Left lung (tissue), 10 donors: Measurements from ENCODE around the gene DECR2. TPM values are rescaled to one million over a fixed set of nuclear protein-coding genes. Genes with fewer than 3 reads are reported as not detected.
A peak's percentile ranks its signal among the peaks of the same experiment; 100 is the strongest.
"Not testable (repeated sequence)": the region's sequence is repeated elsewhere in the genome, so short reads cannot be mapped to it uniquely, and the experiment has no call there.

Source experiments
- ATAC-seq: fragments of 200-7000 bp; cut with Tn5 transposase; one replicate; pipeline ENCODE4 v1.9.1; 2020; ENCODE audit warnings: moderate library complexity
- DNase-seq, 4 donors: peaks; one replicate each; pipeline ENCODE4 v3.0.0-alpha.2; 2013 to 2020
- H3K27ac ChIP-seq, 2 donors: fragments of 200-600 bp; sonication (generic) in 1 of 2; one replicate each; pipeline versions ENCODE4 v1.5.0 to v1.8.0; 2020 to 2021
- H3K27me3 ChIP-seq, 2 donors: fragments of 200-600 bp; sonication (generic) in 1 of 2; one replicate each; pipeline versions ENCODE4 v1.5.0 to v1.8.0; 2020 to 2021
- H3K36me3 ChIP-seq, 2 donors: fragments of 200-600 bp; sonication (generic) in 1 of 2; one replicate each; pipeline versions ENCODE4 v1.5.0 to v1.8.0; 2020 to 2021
- H3K4me1 ChIP-seq, 2 donors: fragments of 200-600 bp; one replicate each; pipeline ENCODE4 v1.8.0; 2021
- H3K4me3 ChIP-seq, 2 donors: fragments of 200-600 bp; sonication (generic) in 1 of 2; one replicate each; pipeline versions ENCODE4 v1.5.0 to v1.8.0; 2020 to 2021; ENCODE audit warnings: mild to moderate bottlenecking in 1 of 2
- H3K9me3 ChIP-seq, 2 donors: fragments of 200-600 bp; sonication (generic) in 1 of 2; one replicate each; pipeline versions ENCODE4 v1.5.0 to v1.8.0; 2020 to 2021
- CTCF ChIP-seq, 2 donors: fragments of 200-600 bp; sonication (generic) in 1 of 2; IDR thresholded peaks; one replicate each; pipeline versions ENCODE4 v1.5.0 to v1.8.0; 2021; ENCODE audit warnings: antibody characterized with exemption in 2 of 2
- intact Hi-C, 2 donors: fragments of 100-400 bp; cut with DNase I; formaldehyde crosslinking; loops; one replicate each; pipeline versions ENCODE4 v1.11.2 to v1.14.2; 2022
- polyA plus RNA-seq, 6 donors: library from polyadenylated mRNA; unstranded; fragments of 120-200 nt; gene quantifications; one replicate each; pipeline ENCODE4 v1.2.1, GENCODE V29; 2013; ENCODE audit not compliant: insufficient read length in 6 of 6
- total RNA-seq, 2 donors: library from RNA; stranded (reverse); fragmentation: NEBNext Ultra II Directional; extraction: Animal tissue kit (Norgen Biotek cat#: 25700); gene quantifications; one replicate each; pipeline ENCODE4 v1.2.1, GENCODE V29; 2021
- donor health status: DM: no; HTN: yes; CAD: no.
- donor health status: DM: no; HTN: no; CAD: no.

DECR2 gene
- total and polyA plus RNA-seq, 8 donors: 10.3 to 25.1 (median 16.7) TPM

GRCh38 chr16:376817-377418 is 24.8 kb upstream of the DECR2 start:
- Histone ChIP-seq H3K27me3 (no peaks in the 10 kb centered on the region), H3K27ac (no peak overlapping the region), H3K9me3 (no peaks in the 10 kb centered on the region), H3K4me3 (no peak overlapping the region), H3K4me1 (peaks cover 18 to 25% of the 10 kb centered on the region in 2 donors), H3K36me3 (peaks cover 0 to 59% of the 10 kb centered on the region in 2 donors)
- DNase-seq (peak in 1 of 4 donors; percentile 65), ATAC-seq (no peak)
- no peak for TF ChIP-seq CTCF (IDR thresholded peaks at IDR 0.05)
- intact Hi-C loops: no loop called here

- Histone ChIP-seq H3K27me3 (no peaks in the 10 kb centered on the region), H3K9me3 (no peaks in the 10 kb centered on the region), H3K4me1 (peaks cover 18 to 25% of the 10 kb centered on the region in 2 donors), H3K27ac (no peak overlapping the region), H3K36me3 (peaks cover 0 to 54% of the 10 kb centered on the region in 2 donors), H3K4me3 (no peak overlapping the region)
- no peak for ATAC-seq
- TF ChIP-seq CTCF (IDR thresholded peaks at IDR 0.05): no peak
- intact Hi-C loops: no loop called here
- peak in 1 of 4 donors; percentile 82 for DNase-seq
These were observed 24.2 kb upstream of the DECR2 start for GRCh38 chr16:377419-377951.

GRCh38 chr16:378113-378820 is 23.4 kb upstream of the DECR2 start:
- H3K27me3 ChIP-seq, H3K4me3 ChIP-seq, DNase-seq, H3K9me3 ChIP-seq, intact Hi-C loops, ATAC-seq, H3K27ac ChIP-seq: not testable (repeated sequence)
- Histone ChIP-seq H3K4me1 (peaks cover 18 to 32% of the 10 kb centered on the region in 2 donors), H3K36me3 (peaks cover 0 to 46% of the 10 kb centered on the region in 2 donors)

- H3K9me3 ChIP-seq: no peaks in the 10 kb centered on the region
- no peaks in the 10 kb centered on the region for H3K27me3 ChIP-seq
- H3K4me1 ChIP-seq: peaks cover 18 to 37% of the 10 kb centered on the region in 2 donors
- no peak overlapping the region for H3K27ac ChIP-seq
- intact Hi-C loops: no loop called here
- DNase-seq: no peak
- TF ChIP-seq CTCF (IDR thresholded peaks at IDR 0.05): no peak
- H3K36me3 ChIP-seq: peaks cover 0 to 40% of the 10 kb centered on the region in 2 donors
- ATAC-seq: no peak
- no peak overlapping the region for H3K4me3 ChIP-seq
These were observed 22.9 kb upstream of the DECR2 start for GRCh38 chr16:378821-379182.

GRCh38 chr16:379183-379960 is 22.3 kb upstream of the DECR2 start:
- ATAC-seq: peak; percentile 78
- DNase-seq: peak in 3 of 4 donors; percentile 87 to 90 (median 88)
- H3K36me3 ChIP-seq: peaks cover 0 to 35% of the 10 kb centered on the region in 2 donors
- peak overlapping the region in 1 of 2 donors; percentile 77 for H3K4me3 ChIP-seq
- no peaks in the 10 kb centered on the region for H3K9me3 ChIP-seq
- no peaks in the 10 kb centered on the region for H3K27me3 ChIP-seq
- H3K4me1 ChIP-seq: peaks cover 18 to 43% of the 10 kb centered on the region in 2 donors
- intact Hi-C loops: no loop called here
- TF ChIP-seq CTCF (IDR thresholded peaks at IDR 0.05): no peak
- peak overlapping the region; percentile 46 to 54 for H3K27ac ChIP-seq
